Fibroblast of mammary gland (primary cell): ENCODE data around the gene STRIP1.

Experiments
- DNase-seq: peaks from one replicate; pipeline ENCODE4 v3.0.0-alpha.2; 2010; ENCODE audit warnings: low read depth
- H3K4me3 ChIP-seq: 2 replicates; pipeline ENCODE4 v1.5.1; 2011; ENCODE audit warnings: low read depth, mild to moderate bottlenecking, low read length, moderate library complexity; ENCODE audit not compliant: control insufficient read depth
- TF ChIP-seq, protein P1 (sequence below): conservative IDR thresholded peaks from 2 replicates; pipeline ENCODE4 v1.5.1; 2011; ENCODE audit warnings: low read depth, low read length, inconsistent platforms; ENCODE audit not compliant: control insufficient read depth, insufficient read depth

The STRIP1 gene

GRCh38 chr1:110061341-110061740, 26.9 kb downstream of the STRIP1 start:
- no peak overlapping the region for H3K4me3 ChIP-seq
- TF ChIP-seq, protein P1, sequence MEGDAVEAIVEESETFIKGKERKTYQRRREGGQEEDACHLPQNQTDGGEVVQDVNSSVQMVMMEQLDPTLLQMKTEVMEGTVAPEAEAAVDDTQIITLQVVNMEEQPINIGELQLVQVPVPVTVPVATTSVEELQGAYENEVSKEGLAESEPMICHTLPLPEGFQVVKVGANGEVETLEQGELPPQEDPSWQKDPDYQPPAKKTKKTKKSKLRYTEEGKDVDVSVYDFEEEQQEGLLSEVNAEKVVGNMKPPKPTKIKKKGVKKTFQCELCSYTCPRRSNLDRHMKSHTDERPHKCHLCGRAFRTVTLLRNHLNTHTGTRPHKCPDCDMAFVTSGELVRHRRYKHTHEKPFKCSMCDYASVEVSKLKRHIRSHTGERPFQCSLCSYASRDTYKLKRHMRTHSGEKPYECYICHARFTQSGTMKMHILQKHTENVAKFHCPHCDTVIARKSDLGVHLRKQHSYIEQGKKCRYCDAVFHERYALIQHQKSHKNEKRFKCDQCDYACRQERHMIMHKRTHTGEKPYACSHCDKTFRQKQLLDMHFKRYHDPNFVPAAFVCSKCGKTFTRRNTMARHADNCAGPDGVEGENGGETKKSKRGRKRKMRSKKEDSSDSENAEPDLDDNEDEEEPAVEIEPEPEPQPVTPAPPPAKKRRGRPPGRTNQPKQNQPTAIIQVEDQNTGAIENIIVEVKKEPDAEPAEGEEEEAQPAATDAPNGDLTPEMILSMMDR, result no peak
- no peak for DNase-seq

DNA sequence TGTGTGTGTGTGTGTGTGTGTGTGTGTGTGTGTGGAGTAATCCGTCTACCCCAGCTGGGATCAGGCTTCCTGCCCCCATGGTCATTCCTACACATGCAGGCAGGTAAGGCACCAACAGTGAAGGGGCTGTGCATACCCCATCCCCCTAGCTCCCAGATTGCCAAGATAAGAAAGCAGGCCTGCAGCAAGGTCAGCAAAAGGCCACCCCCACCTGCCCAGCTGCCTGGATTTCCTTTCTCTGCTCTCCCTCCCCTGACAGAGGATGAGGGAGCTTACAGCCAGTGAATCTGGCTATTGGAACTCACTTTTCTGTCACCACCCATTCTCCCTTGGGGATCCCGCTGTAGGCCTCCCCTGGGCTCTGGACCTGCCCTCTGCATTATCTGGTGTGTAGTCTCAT, 28.2 kb downstream of the STRIP1 start:
- DNase-seq, result no peak
- TF ChIP-seq, protein P1, result no peak
- no peak overlapping the region for H3K4me3 ChIP-seq

DNA sequence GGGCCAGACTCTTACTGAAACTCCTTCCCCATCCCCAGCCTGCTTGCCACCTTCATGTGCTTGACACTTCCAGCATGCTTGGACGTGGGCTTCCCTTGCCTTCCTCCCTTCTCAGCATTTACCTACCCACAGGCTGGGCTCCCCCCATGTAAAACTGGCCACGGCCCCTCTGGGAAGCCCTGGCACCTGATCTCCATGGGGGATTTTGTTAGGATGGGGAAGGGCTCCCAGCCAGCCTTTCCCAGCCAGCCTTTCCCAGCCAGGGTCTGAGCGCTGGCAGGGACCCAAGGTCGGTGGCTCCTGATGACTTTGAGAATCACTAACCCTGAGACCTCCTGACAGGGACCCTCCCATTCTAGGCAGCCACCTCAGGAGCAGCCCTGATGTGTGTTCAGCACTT, 29.4 kb downstream of the STRIP1 start:
- no peak overlapping the region for H3K4me3 ChIP-seq
- TF ChIP-seq, protein P1, result no peak
- DNase-seq, result no peak

- TF ChIP-seq, protein P1, result no peak
- DNase-seq, result no peak
- no peak overlapping the region for H3K4me3 ChIP-seq
These were observed 30.3 kb downstream of the STRIP1 start for GRCh38 chr1:110064576-110065337.

DNA sequence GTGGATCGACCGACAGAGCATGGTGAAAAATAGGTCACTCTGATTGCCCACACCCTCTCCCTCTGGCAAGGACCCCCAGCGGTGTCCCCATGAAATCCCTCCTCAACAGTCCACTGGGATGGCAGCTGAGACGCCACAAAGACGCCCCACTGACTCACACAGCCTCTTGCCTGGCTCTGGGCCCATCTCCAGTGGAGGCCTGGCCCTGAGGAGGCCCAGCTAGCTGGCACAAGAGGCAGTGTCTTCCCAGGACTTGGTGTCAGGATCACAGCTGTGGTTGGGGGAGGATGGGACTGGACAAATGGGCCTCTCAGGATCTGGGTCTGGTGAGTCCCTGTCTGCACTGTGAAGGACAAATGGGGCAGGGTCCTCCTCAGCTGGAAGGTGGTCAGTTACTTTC, 31.4 kb downstream of the STRIP1 start:
- DNase-seq, result no peak
- TF ChIP-seq, protein P1, result no peak
- H3K4me3 ChIP-seq, result no peak overlapping the region

DNA sequence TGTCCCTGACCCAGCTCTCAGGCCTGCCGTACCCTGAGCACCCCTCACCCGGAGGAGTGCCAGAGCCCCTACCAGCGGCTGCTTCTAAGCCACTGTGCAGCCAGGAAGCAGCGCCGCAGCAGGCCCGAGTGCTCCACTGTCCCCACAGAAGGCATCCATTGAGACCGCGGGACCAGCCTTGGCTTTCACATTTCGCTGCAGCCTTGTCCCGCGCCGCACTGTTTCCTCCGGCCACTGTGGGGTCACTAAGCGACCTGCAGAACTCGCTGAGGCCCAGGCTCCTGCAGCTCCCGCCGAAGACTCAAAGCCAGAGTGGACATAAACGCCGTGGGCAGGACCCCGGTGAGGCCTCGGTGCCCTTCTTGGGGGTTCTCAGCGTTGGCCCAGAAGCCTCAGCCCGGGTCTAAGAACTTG, 33.1 kb downstream of the STRIP1 start:
- DNase-seq, result no peak
- no peak overlapping the region for H3K4me3 ChIP-seq
- TF ChIP-seq, protein P1, result no peak
